ENCODE measurements around the gene MEF2C. TPM values are rescaled to one million over a fixed set of nuclear protein-coding genes. Genes with fewer than 3 reads are reported as not detected.

Gene MEF2C
- total RNA-seq, 1 experiment from 2014 or later, result 1.7 TPM

DNA sequence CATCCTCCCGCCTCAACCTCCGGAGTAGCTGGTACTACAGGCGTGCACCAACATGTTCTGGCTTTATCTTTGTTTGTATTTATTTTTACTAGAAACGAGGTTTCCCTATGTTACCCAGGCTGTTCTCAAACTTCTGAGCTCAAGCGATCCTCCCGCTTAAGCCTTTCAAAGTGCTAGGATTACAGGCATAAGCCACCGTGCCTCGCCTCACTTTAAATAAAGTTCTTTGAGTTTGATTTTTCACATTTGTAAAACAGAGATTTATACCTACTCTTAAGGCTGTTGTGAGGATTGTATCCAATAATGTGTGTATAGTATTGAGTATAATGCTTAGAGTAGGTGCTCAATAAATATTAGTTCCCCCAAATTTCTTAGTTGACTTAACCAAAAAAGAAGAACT lies 75.7 kb downstream of the MEF2C start:
- Mint-ChIP-seq H3K27ac (no peak overlapping the region), H3K4me3 (no peak overlapping the region), H3K4me1 (peaks cover 12% of the 10 kb centered on the region), H3K9me3 (no peaks in the 10 kb centered on the region), H3K36me3 (no peaks in the 10 kb centered on the region), H3K27me3 (ENCODE audit: low read depth) (no peaks in the 10 kb centered on the region)
- POLR2A ChIA-PET, result no interaction called here
- ATAC-seq (no peak), DNase-seq (ENCODE audit: low spot score) (no peak)
- TF ChIP-seq ZNF138 (CRISPR knock-in tag; conservative IDR thresholded peaks at IDR 0.05), result no peak
- no peak for TF ChIP-seq TEAD1 (CRISPR knock-in tag; IDR thresholded peaks at IDR 0.05)
- no peak for TF ChIP-seq ZNF512 (CRISPR knock-in tag; IDR thresholded peaks at IDR 0.05; ENCODE audit: borderline replicate concordance)
- CTCF ChIA-PET, result interaction anchor here (0.5 kb wide), 1 partner anchor 42 kb away, joined by 4 read pairs; no protein-coding TSS in a partner anchor

DNA sequence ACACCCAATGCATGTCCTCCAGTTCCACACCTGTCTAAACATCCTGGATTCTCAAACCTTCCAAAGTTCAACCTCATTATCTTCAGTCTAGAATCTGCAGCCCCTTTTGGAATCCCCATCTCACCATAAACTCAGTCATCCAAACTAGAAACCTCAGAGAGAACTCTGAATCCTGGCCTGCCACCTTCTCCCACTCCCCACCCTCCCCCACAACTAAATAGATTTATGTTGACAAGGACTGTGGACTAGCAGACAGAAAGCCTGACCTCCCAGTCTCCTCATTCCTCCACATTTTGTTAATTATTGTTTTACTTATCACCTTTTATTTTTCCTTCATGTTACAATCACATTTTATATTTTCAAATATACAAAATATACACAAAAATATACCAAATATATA lies 76.6 kb downstream of the MEF2C start:
- Mint-ChIP-seq H3K36me3 (no peaks in the 10 kb centered on the region), H3K9me3 (no peaks in the 10 kb centered on the region), H3K27ac (no peak overlapping the region), H3K4me1 (peaks cover 12% of the 10 kb centered on the region), H3K4me3 (no peak overlapping the region), H3K27me3 (ENCODE audit: low read depth) (no peaks in the 10 kb centered on the region)
- ATAC-seq (no peak), DNase-seq (ENCODE audit: low spot score) (no peak)
- POLR2A ChIA-PET, result no interaction called here
- CTCF ChIA-PET, result interaction anchor here (1.1 kb wide), 1 partner anchor 13 kb away, joined by 3 read pairs; no protein-coding TSS in a partner anchor
- TF ChIP-seq MYBL2 (CRISPR knock-in tag; IDR thresholded peaks at IDR 0.05) (no peak), ELF4 (CRISPR knock-in tag; IDR thresholded peaks at IDR 0.05; ENCODE audit: low read depth) (no peak), GTF2I (CRISPR knock-in tag; conservative IDR thresholded peaks at IDR 0.05) (no peak), ATF3 (CRISPR knock-in tag; conservative IDR thresholded peaks at IDR 0.05) (no peak), E2F4 (CRISPR knock-in tag; IDR thresholded peaks at IDR 0.05; ENCODE audit: borderline replicate concordance, low read depth) (no peak), PREB (CRISPR knock-in tag; IDR thresholded peaks at IDR 0.05; ENCODE audit: borderline replicate concordance) (no peak), ZNF317 (CRISPR knock-in tag; IDR thresholded peaks at IDR 0.05; ENCODE audit: borderline replicate concordance, low read depth) (no peak), ZNF232 (CRISPR knock-in tag; IDR thresholded peaks at IDR 0.05) (no peak), GABPB1 (CRISPR knock-in tag; IDR thresholded peaks at IDR 0.05) (no peak), NFE2L1 (CRISPR knock-in tag; IDR thresholded peaks at IDR 0.05) (no peak), ZNF219 (CRISPR knock-in tag; IDR thresholded peaks at IDR 0.05; ENCODE audit: borderline replicate concordance) (no peak), GRHL2 (CRISPR knock-in tag; IDR thresholded peaks at IDR 0.05; ENCODE audit: insufficient replicate concordance, severe bottlenecking) (no peak)

DNA sequence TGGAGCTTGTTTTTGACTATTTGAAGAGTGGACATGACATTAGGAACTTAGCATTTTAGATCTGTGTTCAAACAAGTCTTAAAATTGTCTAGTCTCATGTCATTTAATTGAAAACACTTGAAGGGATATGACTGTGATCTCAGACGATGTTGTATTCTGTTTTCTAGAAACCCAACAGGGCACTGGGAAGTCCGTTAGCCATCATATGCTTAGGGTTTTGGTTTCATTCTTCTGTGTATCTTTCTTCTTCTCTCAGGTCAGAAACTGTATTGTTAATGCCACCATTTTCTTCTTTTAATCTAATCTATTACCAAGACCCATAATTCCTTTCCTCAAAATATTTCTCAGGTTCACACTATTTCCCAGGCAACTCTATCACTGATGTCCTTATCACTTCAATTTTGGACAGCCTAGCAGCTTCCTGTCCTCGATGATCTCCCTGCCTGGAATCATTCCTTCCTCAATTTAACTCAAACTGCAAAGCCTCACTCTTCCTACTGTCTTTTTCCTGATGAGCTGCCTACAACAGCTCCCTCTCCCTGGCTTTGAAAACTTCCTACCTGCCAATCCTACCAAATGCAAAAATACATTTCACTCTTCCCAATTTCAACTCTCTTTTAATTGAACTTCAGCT lies 77.7 kb downstream of the MEF2C start:
- CTCF ChIA-PET, result interaction anchor here (1.1 kb wide), 1 partner anchor 14 kb away, joined by 3 read pairs; no protein-coding TSS in a partner anchor
- H3K36me3 Mint-ChIP-seq, result no peaks in the 10 kb centered on the region
- DNase-seq (ENCODE audit: low spot score), result no peak
- no peak for ATAC-seq
- peaks cover 12% of the 10 kb centered on the region for H3K4me1 Mint-ChIP-seq
- no peaks in the 10 kb centered on the region for H3K9me3 Mint-ChIP-seq
- H3K4me3 Mint-ChIP-seq, result no peak overlapping the region
- no peak overlapping the region for H3K27ac Mint-ChIP-seq
- POLR2A ChIA-PET, result interaction anchor here (0.6 kb wide), 1 partner anchor 71 kb away, joined by 9 read pairs; no protein-coding TSS in a partner anchor
- no peaks in the 10 kb centered on the region for H3K27me3 Mint-ChIP-seq (ENCODE audit: low read depth)
- TF ChIP-seq NR2C2 (CRISPR knock-in tag; IDR thresholded peaks at IDR 0.05) (no peak), ZMAT4 (CRISPR knock-in tag; IDR thresholded peaks at IDR 0.05) (no peak), TEAD1 (CRISPR knock-in tag; IDR thresholded peaks at IDR 0.05) (no peak), NR3C1 (CRISPR knock-in tag; conservative IDR thresholded peaks at IDR 0.05; ENCODE audit: low read depth) (no peak), ZNF425 (CRISPR knock-in tag; conservative IDR thresholded peaks at IDR 0.05) (no peak), MLX (CRISPR knock-in tag; IDR thresholded peaks at IDR 0.05) (no peak), NFATC4 (CRISPR knock-in tag; IDR thresholded peaks at IDR 0.05) (no peak), ATF2 (CRISPR knock-in tag; IDR thresholded peaks at IDR 0.05; ENCODE audit: borderline replicate concordance, low read depth) (no peak), TP53 (CRISPR knock-in tag; IDR thresholded peaks at IDR 0.05) (no peak), ELF4 (CRISPR knock-in tag; IDR thresholded peaks at IDR 0.05; ENCODE audit: low read depth) (no peak)
